ENCODE measurements around the gene SH3GLB1. TPM values are rescaled to one million over a fixed set of nuclear protein-coding genes. Genes with fewer than 3 reads are reported as not detected.

The SH3GLB1 gene
- total and polyA plus RNA-seq, 2 of the 13 experiments (the other 11 are each of a cell fraction or from before 2014, with no cell fraction given), result 26.0 to 41.5 TPM

DNA sequence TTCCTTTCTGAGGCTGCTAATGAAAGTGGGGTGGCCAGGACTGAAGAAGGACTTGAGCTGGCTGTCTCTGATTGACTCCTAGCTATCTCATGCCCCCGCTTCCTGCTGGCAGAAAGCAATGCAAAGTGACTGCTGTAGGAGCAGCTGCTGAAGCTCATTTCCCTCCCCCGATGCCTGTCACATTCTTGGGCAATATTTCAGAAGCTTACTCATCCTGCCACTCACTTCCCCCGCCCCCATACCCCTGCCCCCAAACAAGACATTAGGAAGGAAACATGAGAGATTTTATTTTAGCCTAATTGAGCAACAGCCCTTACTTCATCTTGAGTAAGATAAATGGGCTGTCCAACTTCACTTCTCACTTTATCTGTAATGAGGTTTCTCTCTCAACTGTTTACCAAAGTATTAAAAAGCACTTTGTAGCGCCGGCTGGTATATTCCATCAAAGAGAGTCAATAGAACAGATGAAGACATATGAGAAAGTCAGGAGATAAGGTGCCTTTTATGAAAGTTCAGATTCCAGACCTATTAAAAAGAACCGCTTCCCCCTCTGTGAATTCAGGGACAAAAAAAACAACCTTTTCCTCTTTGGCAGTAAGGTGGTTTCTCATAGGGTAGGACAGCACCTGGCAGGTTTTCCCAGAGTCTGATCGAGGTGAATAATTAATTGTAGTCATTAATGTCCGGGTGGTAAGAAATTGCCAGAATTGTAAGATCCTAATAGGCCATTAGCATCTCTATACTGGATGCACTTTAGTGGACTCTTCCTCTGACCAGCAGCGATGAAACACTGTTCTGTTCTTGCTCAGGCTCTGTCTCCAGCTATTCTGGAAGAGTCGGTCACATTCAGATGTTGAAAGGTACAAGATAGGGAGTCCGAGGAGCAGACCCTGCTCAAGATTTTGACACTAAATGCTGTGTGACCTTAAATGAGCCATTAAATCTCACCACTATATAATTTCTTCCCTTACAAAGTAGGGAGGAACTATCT is 70.2 kb downstream of the SH3GLB1 start (continued):
- TF ChIP-seq, protein P1, sequence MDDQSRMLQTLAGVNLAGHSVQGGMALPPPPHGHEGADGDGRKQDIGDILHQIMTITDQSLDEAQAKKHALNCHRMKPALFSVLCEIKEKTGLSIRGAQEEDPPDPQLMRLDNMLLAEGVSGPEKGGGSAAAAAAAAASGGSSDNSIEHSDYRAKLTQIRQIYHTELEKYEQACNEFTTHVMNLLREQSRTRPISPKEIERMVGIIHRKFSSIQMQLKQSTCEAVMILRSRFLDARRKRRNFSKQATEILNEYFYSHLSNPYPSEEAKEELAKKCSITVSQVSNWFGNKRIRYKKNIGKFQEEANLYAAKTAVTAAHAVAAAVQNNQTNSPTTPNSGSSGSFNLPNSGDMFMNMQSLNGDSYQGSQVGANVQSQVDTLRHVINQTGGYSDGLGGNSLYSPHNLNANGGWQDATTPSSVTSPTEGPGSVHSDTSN (CRISPR knock-in tag; IDR thresholded peaks at IDR 0.05; ENCODE audit: borderline replicate concordance), result no peak
- TF ChIP-seq ZNF207 (IDR thresholded peaks at IDR 0.05; ENCODE audit: borderline replicate concordance) (no peak), DNMT3B (CRISPR knock-in tag; conservative IDR thresholded peaks at IDR 0.05) (no peak), PCBP2 (optimal IDR thresholded peaks at IDR 0.05; ENCODE audit: low read depth, low read length, poor library complexity, severe bottlenecking) (no peak), HOXA3 (CRISPR knock-in tag; IDR thresholded peaks at IDR 0.05) (no peak; the same call in 1 of the 2 replicates), ZNF619 (CRISPR knock-in tag; IDR thresholded peaks at IDR 0.05) (no peak), RXRB (CRISPR knock-in tag; IDR thresholded peaks at IDR 0.05; ENCODE audit: borderline replicate concordance) (peak; percentile 40; the same call in 1 of the 2 replicates), ZNF263 (CRISPR knock-in tag; IDR thresholded peaks at IDR 0.05) (no peak), SMAD9 (CRISPR knock-in tag; IDR thresholded peaks at IDR 0.05) (no peak), ATF7-NPFF (CRISPR knock-in tag; IDR thresholded peaks at IDR 0.05; ENCODE audit: low read depth) (no peak), NR3C1 (CRISPR knock-in tag; IDR thresholded peaks at IDR 0.05) (no peak)
- TF ChIP-seq, protein P2, sequence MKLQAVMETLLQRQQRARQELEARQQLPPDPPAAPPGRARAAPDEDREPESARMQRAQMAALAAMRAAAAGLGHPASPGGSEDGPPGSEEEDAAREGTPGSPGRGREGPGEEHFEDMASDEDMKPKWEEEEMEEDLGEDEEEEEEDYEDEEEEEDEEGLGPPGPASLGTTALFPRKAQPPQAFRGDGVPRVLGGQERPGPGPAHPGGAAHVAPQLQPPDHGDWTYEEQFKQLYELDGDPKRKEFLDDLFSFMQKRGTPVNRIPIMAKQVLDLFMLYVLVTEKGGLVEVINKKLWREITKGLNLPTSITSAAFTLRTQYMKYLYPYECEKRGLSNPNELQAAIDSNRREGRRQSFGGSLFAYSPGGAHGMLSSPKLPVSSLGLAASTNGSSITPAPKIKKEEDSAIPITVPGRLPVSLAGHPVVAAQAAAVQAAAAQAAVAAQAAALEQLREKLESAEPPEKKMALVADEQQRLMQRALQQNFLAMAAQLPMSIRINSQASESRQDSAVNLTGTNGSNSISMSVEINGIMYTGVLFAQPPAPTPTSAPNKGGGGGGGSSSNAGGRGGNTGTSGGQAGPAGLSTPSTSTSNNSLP (IDR thresholded peaks at IDR 0.05; ENCODE audit: low read depth, low read length), result peak; percentile 90; the same call in 1 of the 2 replicates
- TF ChIP-seq, protein P3, sequence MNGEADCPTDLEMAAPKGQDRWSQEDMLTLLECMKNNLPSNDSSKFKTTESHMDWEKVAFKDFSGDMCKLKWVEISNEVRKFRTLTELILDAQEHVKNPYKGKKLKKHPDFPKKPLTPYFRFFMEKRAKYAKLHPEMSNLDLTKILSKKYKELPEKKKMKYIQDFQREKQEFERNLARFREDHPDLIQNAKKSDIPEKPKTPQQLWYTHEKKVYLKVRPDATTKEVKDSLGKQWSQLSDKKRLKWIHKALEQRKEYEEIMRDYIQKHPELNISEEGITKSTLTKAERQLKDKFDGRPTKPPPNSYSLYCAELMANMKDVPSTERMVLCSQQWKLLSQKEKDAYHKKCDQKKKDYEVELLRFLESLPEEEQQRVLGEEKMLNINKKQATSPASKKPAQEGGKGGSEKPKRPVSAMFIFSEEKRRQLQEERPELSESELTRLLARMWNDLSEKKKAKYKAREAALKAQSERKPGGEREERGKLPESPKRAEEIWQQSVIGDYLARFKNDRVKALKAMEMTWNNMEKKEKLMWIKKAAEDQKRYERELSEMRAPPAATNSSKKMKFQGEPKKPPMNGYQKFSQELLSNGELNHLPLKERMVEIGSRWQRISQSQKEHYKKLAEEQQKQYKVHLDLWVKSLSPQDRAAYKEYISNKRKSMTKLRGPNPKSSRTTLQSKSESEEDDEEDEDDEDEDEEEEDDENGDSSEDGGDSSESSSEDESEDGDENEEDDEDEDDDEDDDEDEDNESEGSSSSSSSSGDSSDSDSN (CRISPR knock-in tag; IDR thresholded peaks at IDR 0.05), result 0 out of 2 replicates have a peak, but pooled peaks have one; percentile 11
- TF ChIP-seq, protein P4, sequence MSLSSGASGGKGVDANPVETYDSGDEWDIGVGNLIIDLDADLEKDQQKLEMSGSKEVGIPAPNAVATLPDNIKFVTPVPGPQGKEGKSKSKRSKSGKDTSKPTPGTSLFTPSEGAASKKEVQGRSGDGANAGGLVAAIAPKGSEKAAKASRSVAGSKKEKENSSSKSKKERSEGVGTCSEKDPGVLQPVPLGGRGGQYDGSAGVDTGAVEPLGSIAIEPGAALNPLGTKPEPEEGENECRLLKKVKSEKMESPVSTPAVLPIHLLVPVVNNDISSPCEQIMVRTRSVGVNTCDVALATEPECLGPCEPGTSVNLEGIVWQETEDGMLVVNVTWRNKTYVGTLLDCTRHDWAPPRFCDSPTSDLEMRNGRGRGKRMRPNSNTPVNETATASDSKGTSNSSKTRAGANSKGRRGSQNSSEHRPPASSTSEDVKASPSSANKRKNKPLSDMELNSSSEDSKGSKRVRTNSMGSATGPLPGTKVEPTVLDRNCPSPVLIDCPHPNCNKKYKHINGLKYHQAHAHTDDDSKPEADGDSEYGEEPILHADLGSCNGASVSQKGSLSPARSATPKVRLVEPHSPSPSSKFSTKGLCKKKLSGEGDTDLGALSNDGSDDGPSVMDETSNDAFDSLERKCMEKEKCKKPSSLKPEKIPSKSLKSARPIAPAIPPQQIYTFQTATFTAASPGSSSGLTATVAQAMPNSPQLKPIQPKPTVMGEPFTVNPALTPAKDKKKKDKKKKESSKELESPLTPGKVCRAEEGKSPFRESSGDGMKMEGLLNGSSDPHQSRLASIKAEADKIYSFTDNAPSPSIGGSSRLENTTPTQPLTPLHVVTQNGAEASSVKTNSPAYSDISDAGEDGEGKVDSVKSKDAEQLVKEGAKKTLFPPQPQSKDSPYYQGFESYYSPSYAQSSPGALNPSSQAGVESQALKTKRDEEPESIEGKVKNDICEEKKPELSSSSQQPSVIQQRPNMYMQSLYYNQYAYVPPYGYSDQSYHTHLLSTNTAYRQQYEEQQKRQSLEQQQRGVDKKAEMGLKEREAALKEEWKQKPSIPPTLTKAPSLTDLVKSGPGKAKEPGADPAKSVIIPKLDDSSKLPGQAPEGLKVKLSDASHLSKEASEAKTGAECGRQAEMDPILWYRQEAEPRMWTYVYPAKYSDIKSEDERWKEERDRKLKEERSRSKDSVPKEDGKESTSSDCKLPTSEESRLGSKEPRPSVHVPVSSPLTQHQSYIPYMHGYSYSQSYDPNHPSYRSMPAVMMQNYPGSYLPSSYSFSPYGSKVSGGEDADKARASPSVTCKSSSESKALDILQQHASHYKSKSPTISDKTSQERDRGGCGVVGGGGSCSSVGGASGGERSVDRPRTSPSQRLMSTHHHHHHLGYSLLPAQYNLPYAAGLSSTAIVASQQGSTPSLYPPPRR (CRISPR knock-in tag; IDR thresholded peaks at IDR 0.05; ENCODE audit: borderline replicate concordance), result peak; percentile 91; the same call in 1 of the 2 replicates
- TF ChIP-seq, protein P5, sequence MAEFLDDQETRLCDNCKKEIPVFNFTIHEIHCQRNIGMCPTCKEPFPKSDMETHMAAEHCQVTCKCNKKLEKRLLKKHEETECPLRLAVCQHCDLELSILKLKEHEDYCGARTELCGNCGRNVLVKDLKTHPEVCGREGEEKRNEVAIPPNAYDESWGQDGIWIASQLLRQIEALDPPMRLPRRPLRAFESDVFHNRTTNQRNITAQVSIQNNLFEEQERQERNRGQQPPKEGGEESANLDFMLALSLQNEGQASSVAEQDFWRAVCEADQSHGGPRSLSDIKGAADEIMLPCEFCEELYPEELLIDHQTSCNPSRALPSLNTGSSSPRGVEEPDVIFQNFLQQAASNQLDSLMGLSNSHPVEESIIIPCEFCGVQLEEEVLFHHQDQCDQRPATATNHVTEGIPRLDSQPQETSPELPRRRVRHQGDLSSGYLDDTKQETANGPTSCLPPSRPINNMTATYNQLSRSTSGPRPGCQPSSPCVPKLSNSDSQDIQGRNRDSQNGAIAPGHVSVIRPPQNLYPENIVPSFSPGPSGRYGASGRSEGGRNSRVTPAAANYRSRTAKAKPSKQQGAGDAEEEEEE (CRISPR knock-in tag; IDR thresholded peaks at IDR 0.05; ENCODE audit: borderline replicate concordance), result no peak
